Measurements from ENCODE around the gene RBBP5.
A peak's percentile ranks its signal among the peaks of the same experiment; 100 is the strongest.

RBBP5 gene

DNA sequence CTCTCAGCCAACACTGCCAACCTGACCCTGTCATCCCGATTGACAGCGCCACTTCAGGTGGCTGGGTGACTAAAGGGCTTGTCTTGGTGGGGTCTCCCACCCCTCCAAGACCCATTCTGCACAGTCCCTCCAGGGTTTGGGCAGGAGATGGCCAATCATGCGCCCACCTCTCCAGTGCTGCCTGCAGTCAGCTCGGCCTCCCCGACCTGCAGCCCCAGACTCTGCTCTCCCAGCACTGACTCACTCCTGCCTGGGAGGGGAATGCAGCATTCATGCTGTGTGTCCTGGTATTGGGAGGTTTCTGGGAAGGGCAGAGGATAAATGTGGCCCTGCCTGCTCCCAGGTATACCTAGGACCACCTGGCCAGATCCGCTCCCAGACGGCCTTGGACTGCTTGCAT lies 47.3 kb downstream of the RBBP5 start:
- no peak for DNase-seq (ENCODE audit: low read depth in 2 of 2)

- no peak for DNase-seq (ENCODE audit: low read depth in 2 of 2)
Measured at GRCh38 chr1:205074084-205074483, 47.7 kb downstream of the RBBP5 start.

DNA sequence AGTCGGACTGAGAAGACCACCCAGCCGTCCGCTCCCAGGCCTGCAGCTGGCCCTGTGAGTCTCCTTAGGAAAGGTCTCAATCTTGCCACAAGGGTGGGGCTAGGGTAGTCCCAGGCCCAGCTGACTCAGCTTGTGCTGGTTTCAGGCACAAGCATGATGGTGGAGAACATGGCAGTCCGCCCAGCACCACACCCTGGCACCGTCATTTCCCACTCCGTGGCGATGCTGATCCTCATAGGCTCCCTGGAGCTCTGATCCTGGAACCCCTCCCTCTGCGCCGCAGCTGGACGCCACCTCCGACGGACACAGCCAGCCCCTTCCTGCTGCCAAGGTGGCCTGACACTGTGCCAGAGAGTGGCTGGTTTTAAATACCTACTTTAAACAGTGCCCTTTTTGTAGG lies 48.3 kb downstream of the RBBP5 start:
- no peak for DNase-seq (ENCODE audit: low read depth in 2 of 2)

DNA sequence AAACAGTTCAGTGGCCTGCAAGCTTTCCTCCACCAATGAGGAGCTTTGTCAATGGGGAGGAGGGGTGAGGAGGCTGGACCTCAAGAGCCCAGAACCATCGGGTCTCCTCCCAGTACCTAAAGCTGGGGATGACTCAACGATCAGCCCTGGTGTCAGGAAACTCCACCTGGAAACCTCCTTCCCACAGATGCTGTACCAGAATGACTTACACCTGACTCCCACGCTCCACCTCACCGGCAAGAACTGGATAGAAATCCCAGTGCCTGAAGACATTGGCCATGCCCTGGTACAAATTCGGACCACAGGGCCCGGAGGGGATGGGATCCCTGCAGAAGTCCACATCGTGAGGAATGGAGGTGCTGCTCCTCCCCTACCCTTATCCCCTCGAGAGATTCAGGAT lies 48.9 kb downstream of the RBBP5 start:
- no peak for DNase-seq (ENCODE audit: low read depth in 2 of 2)

GRCh38 chr1:205072286-205072685 lies 49.5 kb downstream of the RBBP5 start:
- DNase-seq (ENCODE audit: low read depth in 2 of 2): no peak

- DNase-seq (ENCODE audit: low read depth in 2 of 2): no peak
Measured at GRCh38 chr1:205071801-205072200, 50.0 kb downstream of the RBBP5 start.

- no peak for DNase-seq (ENCODE audit: low read depth in 2 of 2)
Measured at GRCh38 chr1:205071028-205071409, 50.8 kb downstream of the RBBP5 start.

- DNase-seq (ENCODE audit: low read depth in 2 of 2): no peak
Measured at GRCh38 chr1:205069371-205070125, 52.2 kb downstream of the RBBP5 start.

DNA sequence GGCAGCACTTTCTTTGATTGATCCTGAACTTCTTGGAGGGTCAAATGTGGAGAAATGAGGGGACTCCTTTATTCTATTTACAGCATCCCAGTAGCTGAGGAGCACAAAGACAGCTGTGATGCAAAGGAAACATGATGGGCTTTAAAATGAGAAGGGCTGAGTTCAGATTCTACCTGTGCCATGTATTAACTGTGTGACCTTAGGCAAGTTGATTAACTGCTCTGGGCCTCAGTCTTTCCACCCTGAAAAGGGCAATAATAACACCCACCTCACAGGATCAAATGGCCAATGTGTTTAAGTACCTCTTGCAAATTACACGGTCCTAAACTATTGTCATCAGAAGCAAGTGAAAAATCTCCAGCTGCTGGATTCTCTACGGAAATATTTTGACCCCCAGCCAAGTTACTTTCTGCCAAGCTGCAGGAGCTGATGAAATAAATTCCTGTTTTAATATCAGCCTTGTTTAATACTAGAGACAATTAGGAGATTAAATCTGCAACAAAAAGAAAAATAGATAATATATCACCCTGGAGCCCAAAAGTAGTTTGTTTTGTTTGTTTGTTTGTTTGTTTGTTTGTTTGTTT lies 53.2 kb downstream of the RBBP5 start:
- DNase-seq (ENCODE audit: low read depth in 2 of 2): no peak

DNA sequence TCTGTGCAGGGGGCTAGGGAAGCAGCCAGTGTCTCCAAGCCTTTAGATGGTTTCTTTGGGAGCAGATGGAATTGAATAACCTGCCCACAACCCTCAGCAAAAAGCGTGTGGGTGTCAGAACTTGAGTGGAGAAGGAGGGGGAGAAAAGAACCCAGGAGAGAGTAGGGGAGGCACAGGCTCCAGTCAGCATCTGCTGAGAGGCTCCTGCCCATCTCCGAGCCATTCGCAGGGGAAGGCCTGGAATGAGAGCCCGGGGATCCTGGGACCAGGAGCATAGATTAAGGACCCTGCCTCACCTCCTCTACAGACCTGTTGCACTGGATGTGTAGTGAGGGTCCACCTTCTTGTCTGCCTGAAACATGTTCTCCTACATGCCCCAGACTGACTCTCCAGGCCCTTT lies 53.8 kb downstream of the RBBP5 start:
- DNase-seq (ENCODE audit: low read depth in 2 of 2): no peak

- DNase-seq (ENCODE audit: low read depth in 2 of 2): no peak
Measured at GRCh38 chr1:205067031-205067430, 54.7 kb downstream of the RBBP5 start.

DNA sequence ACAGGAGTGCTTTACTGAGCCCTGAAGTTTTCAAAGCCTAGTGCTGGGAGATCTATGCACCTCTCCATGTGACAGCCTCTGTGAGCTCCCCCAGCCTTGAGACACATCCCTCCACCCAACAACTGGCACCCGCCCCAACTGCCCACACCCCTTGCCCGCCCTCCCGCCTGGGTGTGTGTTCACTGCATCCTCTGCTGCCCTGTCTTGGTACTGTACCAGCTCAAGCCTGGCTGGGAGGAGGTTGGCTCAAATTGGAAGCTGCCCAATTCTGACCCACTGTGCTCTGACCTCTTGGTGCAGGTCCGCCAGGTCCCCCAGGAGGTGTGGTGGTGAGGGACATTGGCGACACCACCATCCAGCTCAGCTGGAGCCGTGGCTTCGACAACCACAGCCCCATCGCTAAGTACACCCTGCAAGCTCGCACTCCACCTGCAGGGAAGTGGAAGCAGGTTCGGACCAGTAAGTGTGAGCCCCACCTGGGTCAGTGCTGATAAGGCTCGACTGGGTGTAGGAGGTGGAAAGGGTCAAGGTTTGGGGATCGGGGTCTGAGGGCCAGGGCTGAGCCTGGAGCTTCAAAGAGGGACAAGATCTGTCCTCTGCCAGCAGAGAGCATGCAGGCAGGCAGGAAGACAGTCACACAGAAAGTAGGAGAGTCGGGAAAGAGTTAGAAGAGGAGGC lies 55.5 kb downstream of the RBBP5 start:
- no peak for DNase-seq (ENCODE audit: low read depth in 2 of 2)

DNA sequence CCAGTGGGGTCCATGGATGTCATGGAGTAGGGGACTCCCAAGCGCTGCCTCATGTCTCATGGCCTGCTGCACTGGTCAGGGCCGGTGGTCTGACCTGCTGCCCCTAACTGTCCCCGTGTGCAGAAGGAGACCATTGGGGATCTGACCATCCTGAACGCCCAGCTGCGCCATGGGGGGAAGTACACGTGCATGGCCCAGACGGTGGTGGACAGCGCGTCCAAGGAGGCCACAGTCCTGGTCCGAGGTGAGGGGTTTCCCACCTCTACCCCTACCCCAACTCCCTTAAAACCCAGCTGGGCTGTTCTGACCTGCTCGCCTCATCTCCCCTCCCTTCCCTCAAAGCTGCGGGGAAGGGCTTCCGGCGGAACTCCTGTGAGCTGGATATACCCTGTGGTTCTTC lies 56.1 kb downstream of the RBBP5 start:
- no peak for DNase-seq (ENCODE audit: low read depth in 2 of 2)

- no peak for DNase-seq (ENCODE audit: low read depth in 2 of 2)
Measured at GRCh38 chr1:205064741-205065316, 56.9 kb downstream of the RBBP5 start.

DNA sequence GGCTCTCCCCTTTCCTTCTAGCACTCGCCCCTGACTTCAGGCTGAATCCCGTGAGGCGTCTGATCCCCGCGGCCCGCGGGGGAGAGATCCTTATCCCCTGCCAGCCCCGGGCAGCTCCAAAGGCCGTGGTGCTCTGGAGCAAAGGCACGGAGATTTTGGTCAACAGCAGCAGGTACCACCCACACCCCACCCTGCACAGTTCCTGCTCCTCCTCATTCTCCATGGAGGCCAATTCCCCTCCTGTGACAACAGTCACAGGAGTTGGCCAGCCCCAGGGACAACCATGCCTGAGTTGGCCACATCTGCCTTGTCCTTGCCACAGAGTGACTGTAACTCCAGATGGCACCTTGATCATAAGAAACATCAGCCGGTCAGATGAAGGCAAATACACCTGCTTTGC lies 57.5 kb downstream of the RBBP5 start:
- no peak for DNase-seq (ENCODE audit: low read depth in 2 of 2)

GRCh38 chr1:205062895-205063294 lies 58.9 kb downstream of the RBBP5 start:
- DNase-seq (ENCODE audit: low read depth in 2 of 2): no peak

DNA sequence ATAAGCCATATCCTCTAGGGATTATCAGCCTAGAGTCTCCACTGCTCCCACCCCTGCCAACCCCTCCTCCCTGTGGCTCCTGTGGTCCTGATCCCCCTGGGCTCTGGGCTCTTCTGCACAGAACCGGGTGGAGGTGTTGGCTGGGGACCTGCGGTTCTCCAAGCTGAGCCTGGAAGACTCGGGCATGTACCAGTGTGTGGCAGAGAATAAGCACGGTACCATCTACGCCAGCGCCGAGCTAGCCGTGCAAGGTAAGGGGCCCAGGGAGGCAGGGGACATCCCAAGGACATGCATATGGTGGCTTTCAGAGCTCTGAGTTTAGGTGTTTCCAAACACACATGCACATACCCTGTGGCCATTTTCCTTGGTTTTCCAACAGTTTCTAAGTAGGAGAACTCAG lies 59.5 kb downstream of the RBBP5 start:
- DNase-seq (ENCODE audit: low read depth in 2 of 2): no peak

- peak; percentile 5 to 12 for DNase-seq (ENCODE audit: low read depth in 2 of 2)
Measured at GRCh38 chr1:205061665-205062069, 60.1 kb downstream of the RBBP5 start.

GRCh38 chr1:205061227-205061626 lies 60.6 kb downstream of the RBBP5 start:
- no peak for DNase-seq (ENCODE audit: low read depth in 2 of 2)

GRCh38 chr1:205060746-205061145 lies 61.0 kb downstream of the RBBP5 start:
- DNase-seq (ENCODE audit: low read depth in 2 of 2): no peak

DNA sequence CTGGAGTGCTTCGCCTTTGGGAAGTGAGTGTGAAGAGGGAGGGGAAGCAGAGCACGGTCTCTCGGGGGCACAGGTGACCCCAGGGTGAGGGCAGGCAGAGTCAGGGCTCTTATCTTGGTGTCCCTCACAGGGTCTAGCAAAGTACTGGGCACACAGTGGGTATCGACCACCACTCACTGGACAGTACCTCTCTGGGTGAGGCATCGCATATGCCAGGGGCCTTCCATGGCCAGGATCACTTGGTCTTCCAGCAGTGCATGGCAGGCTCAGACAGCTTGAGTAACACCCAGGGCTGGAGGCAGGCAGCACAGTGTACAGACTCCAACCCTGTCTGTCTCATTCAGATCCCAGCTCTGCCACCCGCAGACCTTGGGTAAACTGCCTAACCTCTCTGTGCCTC lies 62.1 kb downstream of the RBBP5 start:
- no peak for DNase-seq (ENCODE audit: low read depth in 2 of 2)

- DNase-seq (ENCODE audit: low read depth in 2 of 2): no peak
Measured at GRCh38 chr1:205058853-205059252, 62.9 kb downstream of the RBBP5 start.
